ENCODE data around the gene C14orf180. TPM values are rescaled to one million over a fixed set of nuclear protein-coding genes. Genes with fewer than 3 reads are reported as not detected.

The C14orf180 gene
- total and polyA plus RNA-seq, 2 of the 8 experiments (the other 6 are each of a cell fraction or from before 2014, with no cell fraction given), result not detected

- CTCF ChIA-PET (ENCODE audit: partially characterized antibody), result interaction anchor here (1.1 to 1.3 kb wide), 2 partner anchors 11 to 17 kb away, joined by 3 to 5 read pairs; no protein-coding TSS in a partner anchor
- Histone ChIP-seq H3K79me1 (ENCODE audit: low read depth, low read length) (no peaks in the 10 kb centered on the region), H3K4me1 (replicated peaks in 1 of 4; ENCODE audit: control insufficient read depth in 3 of 4, insufficient read depth in 4 of 4, low read length in 3 of 4) (peaks cover 0 to 3% (median 1%) of the 10 kb centered on the region in 4 experiments; a peak in 3 of 7 replicates), H3K36me3 (ENCODE audit: control insufficient read depth in 2 of 4, insufficient read depth in 4 of 4, low read length in 3 of 4) (no peaks in the 10 kb centered on the region), H3K79me2 (ENCODE audit: control insufficient read depth in 1 of 2, insufficient read depth in 2 of 2, low read length in 2 of 2) (no peaks in the 10 kb centered on the region), H4K5ac (ENCODE audit: insufficient read length, low read depth, low read length) (no peak overlapping the region), H2BK20ac (ENCODE audit: low read length) (no peak overlapping the region), H3K4me3 (ENCODE audit: extremely low read depth in 1 of 4, insufficient read depth in 2 of 4, low read depth in 3 of 4, low read length in 4 of 4) (no peak overlapping the region), H3K27me3 (replicated peaks in 1 of 4; ENCODE audit: control insufficient read depth in 3 of 4, extremely low read depth in 1 of 4, insufficient read depth in 3 of 4, low read length in 3 of 4) (no peaks in the 10 kb centered on the region; a peak in 1 of 7 replicates), H4K8ac (ENCODE audit: extremely low read depth, insufficient read depth, low read length) (no peak overlapping the region), H3K9ac (replicated peaks in 1 of 4; ENCODE audit: extremely low read depth in 1 of 4, low read depth in 3 of 4, low read length in 3 of 4) (no peak overlapping the region), H3K4me2 (ENCODE audit: insufficient read depth in 1 of 2, low read depth in 2 of 2, low read length in 2 of 2) (no peak overlapping the region), H3K9me3 (ENCODE audit: insufficient read depth in 2 of 2, low read depth in 1 of 2, low read length in 1 of 2) (no peaks in the 10 kb centered on the region), H3K27ac (ENCODE audit: low read depth, low read length) (no peak overlapping the region), H3K56ac (replicated peaks; ENCODE audit: insufficient read length, low read depth, low read length) (no peak overlapping the region), H3K23ac (ENCODE audit: insufficient read length) (no peak overlapping the region), H4K91ac (replicated peaks; ENCODE audit: insufficient read length, low read length) (no peak overlapping the region), H2BK12ac (ENCODE audit: low read depth, low read length) (no peak overlapping the region), H3K14ac (ENCODE audit: insufficient read length) (no peak overlapping the region), H2BK15ac (ENCODE audit: low read length) (no peak overlapping the region), H3K18ac (ENCODE audit: extremely low read depth, low read length) (no peak overlapping the region), H4K20me1 (replicated peaks in 1 of 2; ENCODE audit: control insufficient read depth in 1 of 2, insufficient read depth in 2 of 2, low read length in 2 of 2) (peaks cover 0 to 3% of the 10 kb centered on the region in 2 experiments), H3K4ac (replicated peaks; ENCODE audit: insufficient read length, low read depth, low read length) (no peak overlapping the region), H3K23me2 (ENCODE audit: low read depth, low read length) (peaks cover 2% of the 10 kb centered on the region; the same call in 1 of the 2 replicates), H2AFZ (ENCODE audit: low read length) (no peak overlapping the region), H2BK5ac (ENCODE audit: low read depth, low read length) (no peak overlapping the region), H2BK120ac (replicated peaks; ENCODE audit: low read depth, low read length) (no peak overlapping the region), H2AK5ac (ENCODE audit: low read depth, low read length) (no peak overlapping the region)
- POLR2A ChIA-PET (ENCODE audit: partially characterized antibody), result no interaction called here
- FAIRE-seq (no peak), DNase-seq (ENCODE audit: low read depth in 1 of 2, low spot score in 2 of 2) (peak in 1 of 2 experiments; percentile 37)
- 93% methylated on average over 17 of the region's 18 CpGs; no CpG with 5 or more reads in 1 of the 2 experiments for WGBS, 2 experiments (ENCODE audit: extremely low coverage in 1 of 2, insufficient coverage in 1 of 2, insufficient read length in 1 of 2, insufficient replicate concordance in 2 of 2, low coverage in 1 of 2, low lambda C conversion rate in 2 of 2, missing lambda C conversion rate in 1 of 2)
- TF ChIP-seq RFX5 (IDR thresholded peaks at IDR 0.05; ENCODE audit: borderline replicate concordance, low read depth, low read length), result no peak
Observed at GRCh38 chr14:104547310-104547997, 32.1 kb upstream of the C14orf180 start.
